Measurements from ENCODE around the gene SH2D1B.

Gene SH2D1B

GRCh38 chr1:162381383-162381782, 30.6 kb downstream of the SH2D1B start, which contains the start of gene C1orf226:
C1orf226 (plus strand) TSS chr1:162381728; CDS start chr1:162381902, 174 bp downstream.
- FAIRE-seq: no peak

- FAIRE-seq: no peak
Observed at GRCh38 chr1:162380061-162380846, 31.7 kb downstream of the SH2D1B start.

GRCh38 chr1:162376691-162377090, 35.2 kb downstream of the SH2D1B start, which contains the start of gene SPATA46:
SPATA46 (minus strand) TSS chr1:162376854; CDS start chr1:162376790, 64 bp downstream.
- FAIRE-seq: no peak

GRCh38 chr1:162375463-162375862, 36.5 kb downstream of the SH2D1B start:
- no peak for FAIRE-seq

- no peak for FAIRE-seq
Observed at GRCh38 chr1:162374406-162374805, 37.5 kb downstream of the SH2D1B start.

- FAIRE-seq: no peak
Observed at GRCh38 chr1:162373541-162374260, 38.2 kb downstream of the SH2D1B start.

- FAIRE-seq: no peak
Observed at GRCh38 chr1:162373072-162373427, 38.9 kb downstream of the SH2D1B start.

GRCh38 chr1:162372159-162373071, 39.5 kb downstream of the SH2D1B start:
- FAIRE-seq: no peak

- FAIRE-seq: no peak
Observed at GRCh38 chr1:162371611-162372010, 40.3 kb downstream of the SH2D1B start.

- FAIRE-seq: no peak
Observed at GRCh38 chr1:162370721-162371120, 41.2 kb downstream of the SH2D1B start.

- no peak for FAIRE-seq
Observed at GRCh38 chr1:162370161-162370560, 41.8 kb downstream of the SH2D1B start.

GRCh38 chr1:162369571-162369970, 42.4 kb downstream of the SH2D1B start:
- no peak for FAIRE-seq

- no peak for FAIRE-seq
Observed at GRCh38 chr1:162368451-162368850, 43.5 kb downstream of the SH2D1B start.

GRCh38 chr1:162367772-162368171, 44.2 kb downstream of the SH2D1B start:
- FAIRE-seq: no peak

- no peak for FAIRE-seq
Observed at GRCh38 chr1:162367073-162367472, 44.9 kb downstream of the SH2D1B start.

- no peak for FAIRE-seq
Observed at GRCh38 chr1:162366671-162367070, 45.3 kb downstream of the SH2D1B start.

GRCh38 chr1:162366149-162366548, 45.8 kb downstream of the SH2D1B start:
- no peak for FAIRE-seq

- no peak for FAIRE-seq
Observed at GRCh38 chr1:162365284-162366020, 46.5 kb downstream of the SH2D1B start.

- FAIRE-seq: no peak
Observed at GRCh38 chr1:162364498-162364897, 47.4 kb downstream of the SH2D1B start.

GRCh38 chr1:162363823-162364222, 48.1 kb downstream of the SH2D1B start:
- FAIRE-seq: no peak

GRCh38 chr1:162361349-162361748, 50.6 kb downstream of the SH2D1B start:
- no peak for FAIRE-seq

- FAIRE-seq: no peak
Observed at GRCh38 chr1:162360874-162361260, 51.1 kb downstream of the SH2D1B start.
